ENCODE data around the gene PRDX1.
A peak's percentile ranks its signal among the peaks of the same experiment; 100 is the strongest.

Gene PRDX1

DNA sequence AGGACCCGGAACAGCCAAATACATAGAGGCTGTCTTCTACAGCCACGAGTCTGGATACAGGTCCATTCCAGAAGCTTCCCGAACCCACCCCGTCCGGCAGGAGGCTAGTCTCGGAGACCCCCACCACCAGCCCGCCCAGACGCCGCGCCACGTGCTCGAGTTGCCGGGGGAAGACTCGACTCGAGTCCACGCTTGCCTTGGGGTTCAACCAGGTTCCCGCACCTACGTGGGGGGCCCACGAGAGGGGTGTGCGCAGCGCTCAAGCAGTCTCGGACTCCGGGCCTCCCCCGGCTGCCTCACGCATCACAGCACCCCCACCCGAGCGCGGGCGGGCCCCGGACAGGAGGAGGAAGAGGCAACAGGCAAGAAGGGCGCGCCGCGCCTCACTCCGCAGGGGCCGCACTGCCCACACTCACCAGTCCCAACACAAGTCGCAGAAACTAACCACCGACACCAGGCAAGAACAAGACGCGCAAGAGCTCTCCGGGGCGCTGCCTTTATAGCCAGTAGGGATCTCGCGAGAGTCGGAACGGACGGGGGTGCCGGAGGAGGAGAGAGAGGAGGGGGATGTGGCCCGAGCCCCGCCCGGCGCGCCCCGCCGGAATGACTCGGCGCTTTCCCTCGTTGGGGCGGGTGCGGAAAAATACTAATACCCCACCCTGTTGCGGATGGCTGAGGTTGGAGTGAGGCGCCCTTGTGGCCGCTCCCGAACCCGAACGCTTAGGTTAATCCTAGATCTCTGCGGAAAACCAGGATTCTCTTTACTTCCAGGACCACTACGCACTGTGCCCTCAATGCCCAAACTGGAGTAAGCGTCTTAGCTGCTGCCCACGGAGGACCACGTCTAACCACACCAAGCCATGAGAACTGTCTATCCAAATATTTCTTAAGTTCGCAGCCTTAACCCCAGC is at the start of gene PRDX1:
TSS of gene PRDX1 (minus strand) at position 472 of the 911 bp plus-strand sequence. CDS start 2,841 bp downstream, outside the sequence.
- peak; percentile 89 for DNase-seq (ENCODE audit: low read depth)

DNA sequence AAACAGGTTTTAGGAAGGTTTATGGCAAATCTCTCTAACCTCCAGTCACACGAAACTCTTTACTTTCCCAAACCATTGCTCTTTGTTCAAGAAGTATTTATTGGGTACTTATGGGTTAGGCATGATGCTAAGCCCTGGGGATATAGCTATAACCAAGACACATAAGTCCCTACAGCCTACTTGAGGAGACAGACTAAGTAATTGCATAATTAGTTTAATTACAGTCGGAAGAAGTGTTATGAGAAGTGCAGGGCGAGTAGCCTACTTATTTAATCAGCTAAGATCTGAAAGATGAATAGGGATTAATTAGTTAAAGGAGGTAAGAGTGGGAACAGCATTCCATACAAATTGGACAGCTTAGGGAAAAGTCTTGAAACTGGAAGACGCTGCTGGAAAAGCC is 48.9 kb upstream of the PRDX1 start:
- no peak for DNase-seq (ENCODE audit: low read depth)

DNA sequence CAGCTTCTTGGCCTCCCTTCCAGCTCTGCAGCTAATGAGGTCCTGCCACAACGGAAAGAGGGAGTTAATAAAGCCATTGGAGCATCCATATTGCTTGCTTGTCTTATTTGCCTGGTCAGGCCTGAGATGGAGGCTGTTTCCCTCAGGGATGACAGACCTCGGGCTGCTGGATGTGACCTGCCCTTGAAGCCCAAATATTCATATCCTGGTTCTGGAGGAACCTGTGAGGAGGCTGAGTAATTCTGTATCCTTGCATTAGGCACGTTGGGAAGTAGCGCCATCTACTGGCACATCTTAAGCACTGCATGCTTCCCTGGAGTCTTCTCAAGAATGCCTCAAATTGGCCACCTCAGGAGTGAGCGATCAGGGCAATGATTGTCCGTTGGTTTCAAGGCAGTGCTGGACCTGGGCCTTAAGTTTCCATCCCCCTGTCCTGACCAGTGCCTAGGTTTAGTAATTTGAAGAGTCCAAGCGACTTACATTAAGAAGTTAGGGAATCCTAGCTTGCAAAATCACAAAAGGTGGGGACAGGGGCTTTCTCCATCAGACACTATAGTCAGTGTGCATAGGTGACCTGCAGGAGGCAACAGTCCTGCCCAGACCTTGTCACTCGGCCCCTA is 48.4 kb upstream of the PRDX1 start:
- DNase-seq (ENCODE audit: low read depth): peak; percentile 69

DNA sequence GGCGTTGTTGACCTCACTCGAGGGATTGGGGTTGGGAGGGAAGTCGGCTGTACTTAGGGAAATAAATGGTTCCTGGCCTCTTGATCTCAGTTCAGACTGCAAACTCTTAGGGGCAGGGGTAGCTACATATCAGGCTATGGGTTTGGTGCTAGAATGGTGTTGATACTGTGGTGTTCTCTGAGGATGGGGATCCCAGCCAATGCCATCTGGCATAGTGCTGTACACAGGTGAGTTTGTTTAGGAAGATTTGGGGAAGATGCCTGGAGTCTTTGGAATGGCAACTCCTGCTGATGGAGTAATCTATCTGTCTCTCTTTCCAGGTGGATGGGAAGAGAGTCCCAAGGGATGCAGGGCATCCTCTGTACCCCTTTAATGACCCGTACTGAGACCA is 47.9 kb upstream of the PRDX1 start:
- DNase-seq (ENCODE audit: low read depth): no peak

DNA sequence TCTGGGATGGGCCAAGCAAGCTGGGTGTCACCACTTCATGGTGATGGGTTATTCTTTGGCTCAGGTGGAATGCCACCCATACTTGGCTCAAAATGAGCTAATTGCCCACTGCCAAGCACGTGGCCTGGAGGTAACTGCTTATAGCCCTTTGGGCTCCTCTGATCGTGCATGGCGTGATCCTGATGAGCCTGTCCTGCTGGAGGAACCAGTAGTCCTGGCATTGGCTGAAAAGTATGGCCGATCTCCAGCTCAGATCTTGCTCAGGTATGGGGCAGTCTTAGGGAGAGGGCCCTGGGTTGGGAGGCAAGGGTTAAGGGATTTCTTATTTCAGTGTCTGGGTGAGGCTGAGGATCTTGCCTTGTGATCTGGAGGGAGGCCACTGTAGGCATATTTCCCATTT is 46.7 kb upstream of the PRDX1 start:
- DNase-seq (ENCODE audit: low read depth): no peak

DNA sequence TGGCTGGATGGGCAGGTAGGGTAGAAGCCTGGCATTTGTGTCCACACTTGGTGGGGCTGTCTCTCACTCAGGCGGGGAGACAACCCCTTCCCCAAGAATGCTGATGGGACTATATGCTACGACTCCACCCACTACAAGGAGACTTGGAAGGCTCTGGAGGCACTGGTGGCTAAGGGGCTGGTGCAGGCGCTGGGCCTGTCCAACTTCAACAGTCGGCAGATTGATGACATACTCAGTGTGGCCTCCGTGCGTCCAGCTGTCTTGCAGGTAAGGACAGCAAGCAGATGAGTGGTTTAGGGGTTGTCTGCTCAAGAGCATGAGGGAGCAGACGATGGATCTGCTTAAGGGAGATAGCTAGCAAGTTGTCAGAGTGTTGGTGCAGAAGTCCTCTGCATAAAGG is 46.2 kb upstream of the PRDX1 start:
- no peak for DNase-seq (ENCODE audit: low read depth)

DNA sequence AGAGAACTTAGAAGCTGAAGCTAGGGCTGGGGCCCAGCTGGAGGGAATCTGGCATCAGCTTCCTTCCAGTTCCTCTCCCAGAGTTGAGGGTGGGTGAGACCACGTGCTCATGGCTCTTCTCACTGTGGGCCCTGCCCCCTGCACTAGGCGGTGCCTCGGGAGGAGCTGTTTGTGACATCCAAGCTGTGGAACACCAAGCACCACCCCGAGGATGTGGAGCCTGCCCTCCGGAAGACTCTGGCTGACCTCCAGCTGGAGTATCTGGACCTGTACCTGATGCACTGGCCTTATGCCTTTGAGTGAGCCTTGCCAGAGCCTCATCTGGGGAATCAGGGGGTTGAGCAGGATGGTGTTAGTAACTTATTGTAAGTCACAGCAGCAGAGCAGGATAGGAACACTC is 45.0 kb upstream of the PRDX1 start:
- DNase-seq (ENCODE audit: low read depth): peak; percentile 36

DNA sequence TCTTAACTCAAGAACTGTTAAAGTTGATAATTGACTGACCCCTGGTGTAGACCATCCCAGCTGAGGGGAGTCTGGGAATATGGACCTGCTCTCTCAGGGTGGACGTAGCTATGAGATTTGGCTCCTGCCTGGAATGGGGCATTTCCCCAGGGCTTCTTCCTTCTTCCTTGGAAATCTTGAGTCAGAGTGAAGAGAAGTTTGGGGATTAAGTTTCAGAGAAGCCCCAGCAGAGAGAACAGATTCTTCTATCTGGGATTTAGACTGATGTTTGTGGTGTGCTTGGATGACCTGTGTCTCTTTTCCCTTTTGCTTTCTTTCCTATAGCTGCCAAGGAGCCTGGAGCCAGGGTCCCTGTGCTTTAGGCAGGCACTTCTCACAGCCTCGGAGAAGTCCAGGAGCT is 42.2 kb upstream of the PRDX1 start:
- DNase-seq (ENCODE audit: low read depth): no peak

DNA sequence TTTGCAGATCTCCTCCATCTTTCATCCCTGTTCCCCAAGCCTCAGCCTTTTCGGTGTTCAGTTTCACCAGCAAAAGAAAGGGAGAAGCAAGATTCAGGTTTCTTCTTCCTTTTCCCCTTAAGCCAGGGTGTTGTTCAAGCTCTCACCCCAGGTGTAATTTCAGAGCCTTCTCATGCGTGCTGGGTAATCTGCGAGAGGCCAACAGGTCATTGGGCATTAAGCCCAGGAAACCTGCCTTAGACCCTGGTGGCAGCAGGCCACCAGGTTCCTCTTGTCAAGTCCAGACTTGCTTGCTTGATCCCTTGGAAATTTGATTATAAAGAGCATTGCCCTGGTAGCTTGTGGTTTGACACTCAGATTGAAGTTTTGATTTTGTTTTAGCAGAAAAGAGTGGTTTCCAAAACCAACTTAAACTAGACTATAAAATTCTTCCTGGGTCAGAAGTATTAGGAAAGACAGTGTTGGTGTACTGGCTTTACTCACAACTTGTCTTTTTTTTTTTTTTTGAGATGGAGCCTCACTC is 35.8 kb upstream of the PRDX1 start:
- DNase-seq (ENCODE audit: low read depth): no peak

DNA sequence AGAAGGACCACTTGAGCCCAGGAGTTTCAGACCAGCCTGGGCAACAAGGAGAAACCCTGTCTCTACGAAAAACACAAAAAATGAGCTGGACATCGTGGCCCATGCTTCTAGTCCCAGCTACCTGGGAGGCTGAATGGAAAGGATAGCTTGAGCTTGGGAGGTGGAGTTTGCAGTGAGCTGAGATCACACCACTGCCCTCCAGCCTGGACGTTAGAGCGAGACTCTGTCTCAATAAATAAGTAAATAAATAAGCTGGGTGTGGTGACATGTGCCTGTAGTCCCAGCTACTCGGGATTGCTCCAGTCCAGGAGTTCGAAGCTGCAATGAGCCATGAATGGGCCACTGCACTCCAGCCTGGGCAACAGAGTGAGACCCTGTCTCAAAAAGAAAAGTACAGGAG is 32.5 kb upstream of the PRDX1 start:
- no peak for DNase-seq (ENCODE audit: low read depth)

DNA sequence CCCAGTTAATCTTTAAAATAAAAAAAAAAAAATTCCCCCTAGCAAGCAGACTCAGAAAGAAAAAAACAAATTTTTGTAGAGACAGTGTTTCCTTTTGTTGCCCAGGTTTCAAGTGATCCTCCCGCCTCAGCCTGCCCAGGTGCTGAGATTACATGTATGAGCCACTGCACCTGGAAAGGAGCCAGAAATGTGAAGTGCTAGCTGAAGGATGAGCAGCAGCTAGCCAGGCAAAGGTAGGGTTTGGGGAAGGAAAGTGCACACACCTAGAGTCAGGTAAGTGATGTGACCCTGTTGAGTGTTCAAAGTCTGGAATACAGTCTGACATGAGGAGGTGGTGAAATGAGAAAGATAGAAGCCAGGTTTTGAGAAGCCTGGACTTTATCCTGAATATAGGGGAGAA is 30.6 kb upstream of the PRDX1 start:
- DNase-seq (ENCODE audit: low read depth): no peak

DNA sequence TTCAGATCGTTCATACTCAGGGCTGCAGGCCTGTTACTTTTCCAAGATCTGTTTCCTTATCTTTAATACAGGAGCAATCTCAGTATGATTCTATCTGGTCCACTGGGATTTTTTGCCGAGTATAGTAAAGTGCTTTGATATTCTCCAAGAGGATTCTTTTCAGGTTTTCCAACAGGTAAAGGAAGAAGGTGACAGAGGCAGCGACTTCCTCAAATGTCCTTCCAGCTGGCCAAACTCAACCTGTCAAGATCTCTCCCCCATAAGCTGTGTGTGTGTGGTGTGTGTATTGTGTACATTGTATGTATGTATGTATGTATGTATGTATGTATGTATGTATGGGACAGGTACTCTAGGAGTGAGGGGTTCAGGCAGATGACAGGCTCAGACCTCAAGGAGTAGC is 30.0 kb upstream of the PRDX1 start:
- DNase-seq (ENCODE audit: low read depth): no peak

DNA sequence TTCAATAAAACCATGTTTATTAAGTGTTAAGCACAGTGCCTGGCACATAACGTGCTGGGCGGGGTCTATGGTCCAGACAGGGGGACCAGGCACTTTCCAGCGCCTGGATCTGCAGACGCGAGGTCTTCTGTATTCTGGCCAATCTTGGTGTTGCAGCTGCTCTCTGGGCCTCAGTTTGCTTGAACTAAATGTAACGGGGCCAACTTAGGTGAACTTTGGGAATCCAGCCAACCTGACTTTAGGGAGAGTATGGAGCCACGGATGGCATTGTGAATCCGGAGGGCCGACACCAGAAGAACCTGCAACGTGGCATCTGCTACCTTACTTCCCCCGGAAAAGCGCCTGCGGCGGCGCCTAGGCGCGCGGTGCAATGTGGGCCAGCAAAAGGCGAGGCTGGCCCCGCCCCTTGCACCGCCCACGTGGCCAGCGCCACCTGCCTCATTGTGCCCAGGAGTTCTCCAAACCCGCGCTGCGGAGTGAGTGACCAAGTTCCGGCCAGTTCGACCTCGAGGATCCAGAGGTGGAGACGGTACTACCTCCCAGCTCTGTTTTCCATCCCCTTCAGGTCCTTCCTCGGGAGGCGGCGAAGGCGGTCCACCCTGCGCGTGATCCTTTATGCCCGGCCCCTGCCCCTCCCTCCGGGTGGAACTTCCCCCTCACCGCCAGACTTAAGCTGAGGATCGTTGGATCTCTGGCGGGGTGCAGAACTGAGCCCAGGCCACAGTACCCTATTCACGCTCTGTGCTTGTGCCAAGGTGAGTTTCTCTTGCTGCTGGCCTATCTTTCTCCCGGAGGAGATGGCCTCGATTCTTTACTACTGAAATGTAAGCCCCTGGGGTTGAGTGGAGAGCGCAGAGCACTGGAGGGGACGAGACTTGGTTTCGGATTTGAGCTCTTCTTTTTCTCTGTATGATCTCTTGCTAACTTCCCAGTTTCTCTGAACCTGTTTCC is 29.0 kb upstream of the PRDX1 start, which contains the start of gene AKR1A1:
TSS of gene AKR1A1 (plus strand) at position 426 of the 951 bp plus-strand sequence. CDS start 10,969 bp downstream, outside the sequence.
- peak; percentile 78 for DNase-seq (ENCODE audit: low read depth)

DNA sequence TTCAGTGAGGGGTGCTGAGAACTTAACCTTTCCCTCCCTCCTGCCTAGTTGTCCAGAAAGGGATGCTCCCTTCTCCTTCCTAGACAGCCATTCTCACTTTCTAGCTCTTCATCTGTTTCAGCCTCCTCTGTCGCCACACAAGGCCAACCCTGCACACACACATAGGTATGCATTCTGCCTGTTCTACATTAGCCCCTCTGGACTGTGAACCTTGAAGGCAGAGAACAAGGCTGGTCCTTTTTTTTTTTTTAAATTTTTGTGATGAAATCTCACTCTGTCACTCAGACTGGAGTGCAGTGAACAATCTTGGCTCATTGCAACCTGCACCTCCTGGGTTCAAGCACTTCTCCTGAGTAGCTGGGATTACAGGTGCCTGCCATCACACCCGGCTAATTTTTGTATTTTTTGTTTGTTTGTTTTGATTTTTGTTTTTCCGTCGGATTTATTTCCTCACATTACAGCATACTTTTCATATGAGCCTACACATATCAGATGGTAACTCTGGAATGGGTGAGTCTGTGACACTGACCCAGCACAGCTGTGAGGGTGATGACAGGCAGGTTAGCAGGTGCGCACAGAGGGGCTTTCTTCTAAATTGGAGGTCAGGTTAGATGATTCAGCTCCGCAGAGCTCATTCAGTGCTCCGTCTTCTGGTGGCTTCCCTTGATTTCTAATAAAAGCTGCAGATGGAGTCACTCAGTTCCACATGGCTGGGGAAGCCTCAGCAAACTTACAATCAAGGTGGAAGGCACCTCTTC is 24.0 kb upstream of the PRDX1 start:
- no peak for DNase-seq (ENCODE audit: low read depth)

DNA sequence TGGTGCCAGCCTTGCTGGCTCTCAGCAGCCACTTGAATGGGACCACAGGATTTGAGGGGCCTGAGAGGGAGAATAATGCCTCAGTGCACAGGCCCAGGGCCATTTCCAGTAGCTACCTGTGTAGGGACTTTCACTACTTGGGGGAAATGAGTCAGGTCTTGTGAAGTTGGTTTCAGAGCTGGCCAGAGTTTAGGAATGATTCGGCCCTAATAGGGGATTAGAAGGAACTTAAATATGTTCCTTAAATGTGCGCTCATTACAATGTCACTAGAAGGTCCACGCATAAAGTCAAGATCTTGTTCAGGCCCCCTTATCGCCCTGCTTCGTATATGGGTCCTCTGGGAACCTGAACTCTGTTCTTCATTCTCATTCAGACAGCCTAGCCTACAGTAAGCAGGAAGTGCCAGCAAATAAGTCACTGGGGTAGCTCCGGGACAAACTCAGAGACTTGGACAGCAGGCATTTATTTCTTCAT is 23.4 kb upstream of the PRDX1 start:
- DNase-seq (ENCODE audit: low read depth): no peak

DNA sequence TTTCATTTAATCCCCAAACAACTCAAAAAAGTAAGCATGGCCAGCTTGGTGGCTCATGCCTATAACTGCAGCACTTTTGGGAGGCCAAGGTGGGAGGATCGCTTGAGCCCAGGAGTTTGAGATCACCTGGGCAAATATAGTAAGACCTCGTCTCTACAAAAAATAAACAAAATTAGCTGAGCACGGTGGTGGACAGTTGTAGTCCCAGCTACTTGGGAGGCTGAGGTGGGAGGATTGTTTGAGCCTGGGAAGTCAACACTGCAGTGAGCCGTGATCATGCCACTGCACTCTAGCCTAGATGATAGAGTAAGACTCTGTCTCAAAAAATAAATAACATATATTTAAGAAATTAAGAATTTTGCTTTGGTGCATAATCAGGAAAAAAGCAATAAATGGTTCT is 22.8 kb upstream of the PRDX1 start:
- DNase-seq (ENCODE audit: low read depth): no peak

DNA sequence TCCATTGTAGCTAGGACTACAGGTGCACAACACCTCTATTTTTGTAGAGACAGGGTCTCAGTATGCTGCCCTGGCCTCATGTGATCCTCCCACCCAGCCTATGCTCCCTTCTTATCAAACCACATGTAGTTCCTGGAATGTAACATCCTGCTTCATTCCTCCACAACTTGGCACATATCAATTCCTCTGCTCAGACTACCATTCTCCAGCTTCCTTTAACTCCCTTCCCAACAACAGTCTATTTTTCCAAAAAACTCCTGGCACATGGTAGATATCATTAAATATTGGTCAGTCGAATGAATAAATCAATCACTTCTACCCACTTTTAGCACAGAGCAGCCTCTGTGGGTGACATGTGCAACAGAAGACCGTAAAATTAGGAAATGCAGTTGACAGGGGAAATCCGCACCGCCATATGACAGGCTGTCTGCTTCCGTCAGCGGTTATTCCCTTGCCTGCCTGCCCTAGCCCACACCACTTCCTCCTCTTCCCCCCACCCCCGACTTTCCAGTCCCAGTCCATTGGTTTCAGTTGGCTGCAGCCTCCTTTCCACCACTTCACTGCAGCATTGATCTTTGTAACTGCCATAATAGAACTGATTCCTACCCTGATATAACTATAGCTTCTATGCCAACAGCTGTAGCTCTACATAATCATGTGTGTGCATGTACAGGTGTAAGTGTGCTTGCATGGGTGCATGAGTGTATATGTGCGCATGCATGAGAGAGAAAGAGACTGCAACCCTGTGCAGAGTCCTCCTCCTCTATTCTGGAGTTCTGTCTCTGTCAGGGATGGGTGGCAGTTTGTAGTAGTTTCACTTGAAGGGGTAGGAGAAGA is 22.1 kb upstream of the PRDX1 start:
- peak; percentile 54 for DNase-seq (ENCODE audit: low read depth)

DNA sequence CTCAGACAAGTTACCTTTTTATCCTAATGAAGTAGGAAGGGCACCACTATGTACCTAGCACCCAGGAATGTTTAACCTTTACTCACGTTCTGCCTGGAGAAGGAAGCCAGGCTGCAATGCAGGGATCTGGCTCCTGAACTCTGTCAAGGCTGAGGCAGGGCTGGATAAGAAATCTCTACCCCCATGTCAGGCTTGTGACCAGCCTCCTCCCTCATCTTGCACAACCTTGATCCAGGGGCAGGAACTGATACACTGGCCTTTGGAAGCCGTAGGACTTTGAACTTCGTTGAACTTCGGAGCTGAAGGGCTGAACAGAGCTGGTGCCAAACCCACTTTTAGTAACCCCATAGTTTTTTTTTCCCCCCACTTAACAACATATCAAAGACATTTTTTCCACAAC is 20.9 kb upstream of the PRDX1 start:
- peak; percentile 65 for DNase-seq (ENCODE audit: low read depth)

DNA sequence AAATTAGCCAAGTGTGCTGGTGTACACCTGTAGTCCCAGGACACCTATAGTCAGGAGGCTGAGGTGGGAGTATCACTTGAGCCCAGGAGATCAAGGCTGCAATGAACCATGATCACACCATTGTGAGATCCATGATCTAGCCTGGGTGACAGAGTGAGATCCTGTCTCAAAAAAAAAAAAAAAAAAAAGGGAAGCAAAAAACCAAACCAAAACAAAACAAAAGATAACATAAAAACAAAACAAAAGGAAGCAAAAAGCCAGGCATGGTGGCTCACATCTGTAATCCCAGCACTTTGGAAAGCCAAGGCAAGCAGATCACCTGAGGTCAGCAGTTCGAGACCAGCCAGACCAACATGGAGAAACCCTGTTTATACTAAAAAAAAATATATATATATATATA is 19.5 kb upstream of the PRDX1 start:
- no peak for DNase-seq (ENCODE audit: low read depth)

DNA sequence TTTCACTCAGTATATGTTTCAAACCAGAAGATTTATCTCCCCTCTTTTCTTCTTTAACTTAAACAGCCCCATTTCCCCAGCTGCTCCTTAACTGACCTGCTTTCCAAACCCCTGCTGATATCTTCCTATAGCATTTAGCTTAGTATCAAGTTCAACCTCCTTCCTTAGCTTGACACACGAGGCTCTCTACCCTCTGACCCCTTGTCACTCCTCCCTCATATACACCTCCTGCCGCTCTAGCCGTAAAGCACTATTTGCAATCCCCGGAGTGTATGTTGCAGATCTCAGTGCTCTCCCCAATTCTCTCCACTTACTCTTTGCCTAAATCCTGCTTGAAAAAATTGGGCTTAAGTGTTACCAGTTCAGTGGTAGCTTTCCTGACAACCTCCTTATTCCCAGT is 15.2 kb upstream of the PRDX1 start:
- DNase-seq (ENCODE audit: low read depth): no peak

Data from amniotic epithelial cell (primary cell).